Stimulated activated CD4-positive, alpha-beta T cell treated with anti-CD3 and anti-CD28 coated beads, Interleukin-1b, Interleukin-23, amount 100 ng/mL, for 48 hours (primary cell): ENCODE data around the gene DNMT1.
"Not testable (repeated sequence)": the region's sequence is repeated elsewhere in the genome, so short reads cannot be mapped to it uniquely, and the experiment has no call there.

Experiments used
- DNase-seq: peaks from one replicate; pipeline ENCODE4 v3.0.0-alpha.2; 2020

The DNMT1 gene

DNA sequence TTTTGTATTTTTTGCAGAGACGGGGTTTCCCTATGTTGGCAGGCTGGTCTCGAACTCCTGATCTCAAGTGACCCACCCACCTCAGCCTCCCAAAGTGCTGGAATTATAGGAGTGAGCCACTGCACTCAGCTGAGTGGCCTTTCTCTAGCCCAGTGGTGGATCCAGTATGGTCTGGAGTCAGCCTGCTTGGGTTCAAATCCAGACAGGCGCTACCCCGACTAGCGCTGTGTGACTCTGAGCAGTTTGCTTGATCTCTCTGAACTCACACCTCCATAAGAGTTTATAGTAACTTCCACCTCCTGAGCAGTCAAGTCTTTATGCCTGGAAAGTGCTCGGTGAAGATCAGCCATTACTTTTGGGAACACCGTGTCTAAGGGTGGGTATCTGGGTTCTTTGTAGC is 25.9 kb upstream of the DNMT1 start:
- no peak for DNase-seq

DNA sequence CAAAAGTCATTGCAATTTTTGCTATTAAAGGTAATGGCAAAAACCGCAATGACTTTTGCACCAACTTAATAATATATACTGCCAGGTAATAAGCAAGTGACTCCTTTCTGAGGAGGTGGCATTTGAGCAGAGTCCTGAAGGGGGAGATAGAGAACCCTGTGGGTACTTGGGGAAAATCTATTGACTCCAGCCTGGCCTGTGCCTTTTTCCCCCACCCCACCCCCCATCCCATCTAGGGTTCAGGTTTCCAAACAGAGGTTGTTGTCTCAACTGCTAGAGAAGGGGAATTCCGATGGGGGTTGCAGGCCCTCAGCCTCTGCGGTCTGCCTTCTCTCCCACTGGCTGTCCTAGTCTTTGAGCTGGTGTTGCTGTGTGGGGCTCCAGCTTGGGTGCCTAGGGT is 24.9 kb upstream of the DNMT1 start:
- DNase-seq, result no peak

DNA sequence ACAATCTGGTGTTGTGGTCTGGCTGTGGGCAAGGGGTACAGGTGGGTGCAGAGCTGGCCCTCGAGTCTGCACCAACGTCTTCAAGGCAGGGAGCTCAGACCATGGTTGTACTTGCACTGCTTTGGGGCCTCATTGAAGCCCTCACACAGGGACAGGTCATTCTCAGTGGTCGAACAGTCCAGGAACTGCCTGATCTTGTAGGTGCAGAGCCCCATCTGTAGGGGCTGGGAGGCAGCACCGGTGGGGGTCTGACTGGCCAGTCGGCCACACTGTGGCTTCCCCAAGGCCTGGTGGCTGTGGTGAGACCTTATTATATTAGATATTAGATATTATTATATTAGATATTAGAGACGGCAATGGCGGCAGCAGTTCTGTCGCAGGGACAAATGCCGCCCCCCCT is 22.3 kb upstream of the DNMT1 start:
- DNase-seq, result no peak

DNA sequence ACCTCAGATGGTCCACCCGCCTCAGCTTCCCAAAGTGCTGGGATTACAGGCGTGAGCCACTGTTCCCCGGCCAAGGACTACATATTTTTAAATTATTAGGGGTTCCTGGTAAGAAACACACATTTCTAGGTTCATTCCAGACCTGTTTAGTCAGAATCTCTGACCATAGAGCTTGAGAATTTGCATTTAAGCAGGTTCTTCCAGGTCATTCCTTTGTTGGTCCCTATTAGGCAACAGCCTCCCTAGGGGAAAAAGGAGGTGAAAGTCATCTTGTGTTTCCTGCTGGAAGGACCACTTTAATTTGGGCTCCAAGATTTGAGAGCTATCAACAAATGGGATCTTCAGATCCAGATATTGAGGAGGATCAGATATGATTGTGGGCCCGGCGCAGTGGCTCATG is 20.0 kb upstream of the DNMT1 start:
- no peak for DNase-seq

DNA sequence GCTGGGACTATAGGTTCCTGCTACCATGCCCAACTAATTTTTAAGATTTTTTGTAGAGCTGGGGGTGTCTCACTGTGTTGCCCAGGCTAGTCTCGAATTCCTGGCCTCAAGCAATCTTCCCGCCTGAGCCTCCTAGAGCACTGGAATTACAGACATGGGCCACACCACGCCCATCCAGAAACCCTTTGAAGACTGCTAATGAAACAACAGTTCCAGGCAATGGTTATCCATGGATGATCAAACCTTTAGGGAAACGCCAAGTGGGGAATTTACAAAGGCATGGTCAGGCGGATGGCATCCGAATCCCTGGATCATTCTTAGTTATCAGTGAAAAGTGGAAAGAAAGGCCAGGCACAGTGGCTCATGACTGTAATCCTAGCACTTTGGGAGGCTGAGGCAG is 16.9 kb upstream of the DNMT1 start:
- DNase-seq, result no peak

DNA sequence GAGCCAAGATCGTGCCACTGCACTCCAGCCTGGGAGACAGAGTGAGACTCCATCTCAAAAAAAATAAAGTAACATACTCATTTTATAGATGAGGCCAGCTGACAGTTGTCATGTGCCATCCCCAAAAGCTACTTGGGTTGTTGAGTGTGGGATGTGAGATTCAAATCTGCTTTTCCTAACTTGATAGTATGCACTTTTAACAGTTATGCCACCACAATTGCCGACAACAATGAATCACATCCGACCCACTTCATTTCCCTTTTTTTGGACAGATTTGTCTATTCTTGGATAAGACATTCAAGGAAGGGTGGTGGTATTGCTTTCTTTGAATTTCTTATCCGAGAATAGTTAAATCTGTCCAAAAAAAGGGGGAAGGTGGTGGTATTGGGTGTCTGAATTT is 16.3 kb upstream of the DNMT1 start:
- DNase-seq, result no peak

DNA sequence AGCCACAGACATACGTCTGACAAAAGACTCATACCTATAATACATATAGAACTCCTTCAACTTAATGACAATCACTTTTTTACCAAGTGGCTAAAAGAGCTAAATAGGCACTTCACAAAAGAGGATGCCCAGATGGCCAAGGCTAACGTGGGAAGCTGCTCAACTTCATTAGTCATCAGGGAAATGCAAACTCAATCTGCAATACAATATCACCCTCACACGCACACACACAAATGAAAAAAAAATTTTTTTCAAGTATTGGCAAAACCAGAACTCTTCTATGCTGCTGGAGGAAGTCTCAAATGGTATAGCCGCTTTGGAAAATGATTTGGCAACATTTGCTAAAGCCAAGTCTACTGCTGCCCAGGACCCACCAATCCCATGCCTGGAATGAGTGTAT is 14.6 kb upstream of the DNMT1 start:
- no peak for DNase-seq

DNA sequence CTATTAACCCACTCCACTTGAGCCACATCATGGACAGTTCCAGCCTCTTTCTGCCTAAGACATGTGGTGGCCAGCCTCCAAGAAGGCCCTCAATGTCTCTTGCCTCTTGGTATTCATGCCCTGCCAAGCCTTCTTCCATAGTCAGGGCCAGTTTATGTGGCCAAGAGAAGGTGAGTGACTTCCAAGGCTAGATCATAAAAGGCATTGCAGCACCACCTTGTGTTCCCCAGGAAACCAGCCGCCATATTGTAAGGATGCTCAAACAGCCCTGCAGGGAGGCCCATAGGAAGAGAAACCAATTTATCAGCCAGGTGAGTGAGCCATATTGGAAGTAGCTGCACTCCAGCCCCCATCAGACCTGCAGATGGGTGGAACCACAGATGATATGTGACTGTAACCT is 12.3 kb upstream of the DNMT1 start:
- DNase-seq, result no peak

DNA sequence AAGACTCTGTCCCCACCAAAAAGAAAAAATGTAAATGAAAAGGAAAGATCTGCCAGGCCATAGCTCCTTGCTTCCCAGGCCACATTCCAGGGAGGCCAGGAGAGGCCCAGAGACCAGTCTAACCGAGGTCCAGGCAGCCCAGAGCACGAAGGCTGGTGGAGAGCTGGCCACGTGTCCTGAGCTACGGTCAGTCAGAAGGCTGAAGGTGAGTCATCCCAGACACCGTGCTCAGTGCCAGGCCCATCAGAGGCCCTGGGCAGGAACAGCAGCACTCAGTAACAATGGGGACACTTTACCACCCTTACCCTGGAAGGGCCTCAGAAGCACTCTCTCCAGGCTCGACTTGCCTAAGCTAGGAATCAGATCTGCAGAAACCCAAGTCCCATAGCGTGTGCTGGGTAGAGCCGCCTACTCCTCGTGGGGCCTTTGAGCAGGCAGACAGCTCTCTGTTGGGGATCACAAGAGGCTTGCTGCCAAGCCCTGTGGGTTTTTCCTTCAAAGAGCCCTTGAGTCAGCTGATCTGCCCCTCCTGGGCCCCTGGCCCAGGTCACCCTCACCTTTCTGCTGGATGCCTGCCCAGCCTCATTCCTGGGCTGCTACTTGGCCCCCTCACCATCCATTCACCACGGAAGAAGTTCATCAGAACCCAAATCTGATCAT is 11.6 kb upstream of the DNMT1 start:
- no peak for DNase-seq

DNA sequence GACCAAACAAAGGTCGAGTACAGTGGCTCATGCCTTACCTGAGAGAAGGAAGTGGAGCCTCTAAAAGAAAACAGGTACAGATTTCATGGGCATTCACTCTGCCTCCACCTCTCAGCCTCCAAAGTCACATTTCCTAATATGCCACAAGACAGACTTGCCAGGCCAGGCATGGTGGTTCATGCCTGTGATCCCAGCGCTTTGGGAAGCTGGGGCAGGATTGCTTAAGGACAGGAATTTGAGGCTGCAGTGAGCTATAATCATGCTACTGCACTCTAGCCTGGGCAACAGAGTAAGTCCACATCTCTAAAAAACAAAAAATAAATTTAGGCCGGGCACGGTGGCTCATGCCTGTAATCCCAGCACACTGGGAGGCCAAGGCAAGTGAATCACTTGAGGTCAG is 10.9 kb upstream of the DNMT1 start:
- no peak for DNase-seq

DNA sequence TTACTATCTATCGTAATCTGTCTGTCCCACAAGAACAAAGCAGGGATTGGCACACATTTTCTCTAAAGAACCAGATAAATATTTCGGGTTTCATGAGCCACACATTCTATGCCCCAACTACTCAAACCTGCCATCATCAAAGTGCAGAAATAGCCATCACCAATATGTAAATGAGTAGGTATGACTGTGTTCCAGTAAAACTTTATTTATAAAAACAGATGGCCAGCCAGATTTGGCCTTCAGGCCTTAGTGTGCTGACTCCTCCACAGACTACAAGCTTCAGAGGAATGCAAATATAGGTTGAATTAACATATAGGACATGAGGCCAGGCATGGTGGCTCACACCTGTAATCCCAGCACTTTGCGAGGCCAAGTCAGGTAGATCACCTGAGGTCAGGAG is 8.9 kb upstream of the DNMT1 start:
- no peak for DNase-seq

DNA sequence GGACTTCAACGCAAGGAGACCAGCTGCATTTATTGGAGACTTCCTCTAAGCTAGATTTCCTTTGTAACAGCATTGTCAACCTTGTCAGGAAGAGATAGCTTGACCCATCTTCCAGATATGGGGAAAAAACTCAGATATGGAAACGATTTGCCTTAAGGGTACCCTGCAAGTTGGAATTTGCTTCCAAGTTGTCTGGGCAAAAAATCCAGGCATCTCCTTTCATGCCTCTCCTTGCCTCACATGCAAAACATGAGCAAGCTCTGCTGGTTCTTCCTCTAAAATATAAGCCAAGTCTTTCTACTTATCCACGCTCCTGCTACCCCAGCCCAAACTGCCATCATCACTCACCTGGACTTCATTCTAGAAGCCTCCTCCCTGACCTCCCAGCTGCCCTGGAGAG is 6.4 kb upstream of the DNMT1 start:
- no peak for DNase-seq

DNA sequence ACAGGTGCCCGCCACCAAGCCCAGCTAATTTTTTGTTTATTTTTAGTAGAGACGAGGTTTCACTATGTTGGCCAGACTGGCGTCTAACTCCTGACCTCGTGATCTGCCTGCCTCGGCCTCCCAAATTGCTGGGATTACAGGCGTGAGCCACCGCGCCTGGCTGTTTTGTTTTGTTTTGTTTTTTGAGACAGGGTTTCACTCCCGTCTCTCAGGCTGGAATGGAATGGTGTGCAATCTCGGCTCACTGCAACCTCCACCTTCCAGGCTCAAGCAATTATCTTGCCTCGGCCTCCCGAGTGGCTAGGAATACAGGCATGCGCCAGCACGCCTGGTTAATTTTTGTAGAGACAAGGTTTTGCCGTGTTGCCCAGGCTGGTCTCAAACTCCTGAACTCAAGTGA is 5.3 kb upstream of the DNMT1 start:
- DNase-seq, result not testable (repeated sequence)

DNA sequence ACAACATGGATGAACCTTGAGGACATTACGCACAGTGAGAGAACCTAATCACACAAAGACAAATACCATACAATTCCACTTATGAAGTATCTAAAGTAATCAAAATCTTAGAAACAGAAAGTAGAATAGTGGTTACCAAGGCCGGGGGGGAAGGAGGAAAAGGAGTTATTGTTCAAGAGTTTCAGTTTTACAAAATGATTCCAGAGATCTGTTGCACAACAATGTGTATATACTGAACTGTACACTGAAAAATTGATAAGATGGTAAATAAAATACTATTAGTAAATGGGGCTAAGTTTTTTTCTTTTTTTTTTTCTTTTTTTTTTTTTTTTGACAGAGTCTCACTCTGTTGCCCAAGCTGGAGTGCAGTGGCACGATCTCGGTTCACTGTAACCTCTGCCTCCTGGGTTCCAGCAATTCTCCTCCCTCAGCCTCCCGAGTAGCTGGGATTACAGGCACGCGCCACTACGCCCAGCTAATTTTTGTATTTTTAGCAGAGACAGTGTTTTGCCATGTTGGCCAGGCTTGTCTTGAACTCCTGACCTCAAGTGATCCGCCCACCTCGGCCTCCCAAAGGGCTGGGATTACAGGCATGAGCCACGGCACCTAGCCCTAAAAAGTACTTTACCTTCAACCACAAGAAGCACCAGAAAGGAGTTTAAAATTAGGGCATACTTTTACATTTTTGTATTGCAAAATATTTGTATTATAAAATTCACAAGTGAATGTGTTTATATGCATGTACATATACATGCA is 4.3 kb upstream of the DNMT1 start:
- not testable (repeated sequence) for DNase-seq

DNA sequence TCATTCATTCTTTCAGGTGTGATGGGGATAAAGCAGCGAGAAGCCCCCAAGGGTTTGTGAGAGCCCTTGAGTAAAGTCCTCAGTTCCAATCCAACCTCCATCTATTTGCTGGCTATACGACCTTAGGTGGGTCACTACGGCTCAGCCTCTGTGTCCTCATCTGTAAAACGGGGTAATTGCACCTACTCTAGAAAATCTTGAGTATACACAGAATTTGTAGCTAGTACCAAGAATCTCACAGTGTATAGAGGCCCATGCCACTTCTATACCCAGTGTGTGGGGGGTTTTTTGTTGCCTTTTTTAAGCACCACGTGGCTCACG is 406 bp upstream of the DNMT1 start:
- DNase-seq, result no peak

DNA sequence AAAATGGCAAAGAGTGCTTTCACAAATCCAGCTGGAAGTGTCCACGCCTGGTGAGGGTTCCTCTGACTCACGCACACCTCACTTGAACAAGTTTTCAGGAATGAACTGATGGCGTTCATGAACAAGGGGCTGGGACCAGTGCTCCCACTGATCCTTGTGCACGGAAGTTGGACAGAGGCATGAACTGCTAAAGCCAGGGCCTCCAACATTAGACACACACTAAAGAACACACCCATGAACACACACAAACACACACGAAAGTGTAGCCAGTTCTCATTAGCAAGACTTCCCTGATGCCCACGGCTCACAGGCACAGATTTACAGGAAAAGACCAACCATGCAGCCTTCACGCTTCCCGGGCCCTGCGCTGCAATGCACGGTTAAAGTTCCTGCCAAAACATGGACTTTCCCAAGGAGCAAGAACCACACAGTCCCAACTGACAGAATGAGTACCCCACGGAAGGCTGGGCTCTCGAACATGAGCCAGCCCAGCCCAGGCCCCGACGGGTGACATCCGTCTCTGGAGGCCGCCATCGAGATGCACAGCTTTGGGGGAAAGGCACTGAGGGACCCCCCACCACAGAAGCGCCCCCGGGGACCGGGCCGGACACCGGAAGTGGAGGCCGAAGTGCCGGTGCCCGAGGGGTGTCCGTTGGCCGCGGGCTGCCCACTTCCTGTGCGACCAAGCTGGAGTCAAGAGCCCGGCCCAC is 808 bp downstream of the DNMT1 start:
- DNase-seq, result no peak

DNA sequence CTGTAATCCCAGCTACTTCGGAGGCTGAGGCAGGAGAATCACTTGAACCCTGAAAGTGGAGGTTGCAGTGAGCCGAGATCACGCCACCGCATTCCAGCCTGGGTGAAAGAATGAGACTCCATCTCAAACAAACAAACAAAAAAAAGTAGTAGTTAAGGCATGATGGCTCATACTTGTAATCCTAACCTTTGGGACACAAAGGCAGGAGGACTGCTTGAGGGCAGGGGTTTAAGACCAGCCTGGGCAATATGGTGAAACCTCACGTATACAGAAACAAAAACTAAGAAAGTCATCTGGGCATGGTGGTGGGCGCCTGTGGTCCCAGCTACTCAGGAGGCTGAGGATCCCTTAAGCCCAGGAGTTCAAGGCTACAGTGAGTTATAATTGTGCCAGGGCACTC is 1.8 kb downstream of the DNMT1 start:
- DNase-seq, result no peak

DNA sequence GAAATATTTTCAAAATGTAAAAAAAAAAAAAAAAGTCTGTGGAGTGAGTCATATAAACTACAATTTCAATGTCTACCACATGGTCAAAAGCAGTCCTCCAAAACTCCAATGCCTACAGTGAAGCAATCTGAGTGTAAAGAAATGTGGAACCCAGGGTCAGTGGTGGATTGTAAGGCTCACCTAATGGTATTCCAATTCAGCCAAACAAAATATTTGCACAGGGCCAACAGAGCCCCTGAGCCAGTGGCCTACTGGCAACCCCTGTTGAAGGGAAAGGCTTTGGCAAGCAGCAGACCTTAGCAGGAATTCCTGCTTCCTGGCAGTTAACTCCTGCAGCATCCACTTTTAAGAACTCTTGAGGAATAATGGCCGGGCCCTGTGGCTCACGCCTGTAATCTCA is 3.4 kb downstream of the DNMT1 start:
- DNase-seq, result no peak

DNA sequence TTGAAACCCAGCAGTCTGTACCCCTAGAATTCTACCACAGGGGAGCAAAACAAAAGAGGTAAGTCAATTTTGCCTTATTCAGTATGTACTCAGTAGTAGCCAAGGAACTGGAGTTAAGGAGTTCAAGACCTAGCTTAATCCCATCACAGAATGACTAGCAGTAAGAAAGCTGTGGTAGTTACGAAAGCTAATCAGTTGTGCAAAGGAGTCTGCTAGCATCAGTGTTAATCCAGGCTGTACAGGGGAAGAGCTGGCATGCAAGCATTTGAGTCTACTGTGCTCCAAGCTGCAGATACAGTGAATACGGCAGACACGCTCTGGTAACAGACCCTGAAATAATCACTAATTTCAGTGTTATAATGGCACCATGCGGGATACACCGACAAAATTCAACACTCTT is 4.7 kb downstream of the DNMT1 start:
- no peak for DNase-seq

DNA sequence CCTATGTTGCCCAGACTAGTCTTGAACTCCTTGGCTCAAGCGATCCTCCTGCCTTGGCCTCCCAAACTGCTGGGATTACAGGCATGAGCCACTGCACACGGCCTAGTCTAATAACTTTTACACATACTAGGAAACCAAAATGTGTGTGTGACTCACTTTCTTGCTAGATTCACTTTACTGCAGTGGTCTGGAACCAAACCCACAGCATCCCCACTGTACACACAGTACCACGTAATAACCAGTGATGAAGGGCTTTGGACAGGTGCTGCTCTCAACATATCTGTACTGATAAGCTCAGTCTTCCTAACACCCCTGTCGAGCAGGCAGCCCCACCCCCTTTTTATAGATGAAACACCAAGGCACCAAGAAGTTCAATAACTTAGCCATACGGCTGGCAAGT is 5.1 kb downstream of the DNMT1 start:
- DNase-seq, result peak; percentile 39

DNA sequence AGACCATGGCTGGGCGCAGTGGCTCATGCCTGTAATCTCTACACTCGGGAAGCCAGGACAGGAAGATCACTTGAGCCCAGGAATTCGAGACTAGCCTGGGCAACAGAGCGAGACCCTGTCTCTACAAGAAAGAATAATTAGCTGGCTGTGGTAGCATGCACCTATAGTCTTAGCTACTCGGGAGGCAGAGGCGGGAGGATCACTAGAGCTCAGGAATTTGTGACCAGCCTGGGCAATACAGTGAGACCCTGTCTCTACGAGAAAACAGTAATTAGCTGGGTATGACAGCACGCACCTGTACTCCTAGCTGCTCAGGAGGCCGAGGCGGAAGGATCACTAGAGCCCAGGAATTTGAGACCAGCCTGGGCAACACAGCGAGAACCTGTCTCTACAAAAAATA is 7.4 kb downstream of the DNMT1 start:
- DNase-seq, result no peak

DNA sequence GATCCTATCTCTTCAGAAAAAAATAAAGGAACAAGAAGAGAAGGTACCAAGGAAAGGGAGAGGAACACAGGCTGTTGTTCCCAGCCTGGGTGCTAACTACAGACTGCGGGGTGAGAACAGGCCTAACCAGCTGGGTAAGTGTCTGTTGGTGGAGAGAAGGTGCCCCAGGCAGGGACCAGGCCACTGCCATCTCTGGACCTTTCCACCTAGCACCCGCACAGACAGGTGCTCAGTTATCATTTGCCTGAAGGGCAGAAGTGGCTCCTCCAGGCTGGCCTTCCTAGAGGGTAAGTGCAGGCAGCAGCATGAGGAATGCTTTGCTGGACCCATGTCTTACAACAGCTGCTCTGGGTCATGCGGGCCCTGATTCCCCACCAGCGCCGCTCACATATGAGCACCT is 10.1 kb downstream of the DNMT1 start:
- no peak for DNase-seq

DNA sequence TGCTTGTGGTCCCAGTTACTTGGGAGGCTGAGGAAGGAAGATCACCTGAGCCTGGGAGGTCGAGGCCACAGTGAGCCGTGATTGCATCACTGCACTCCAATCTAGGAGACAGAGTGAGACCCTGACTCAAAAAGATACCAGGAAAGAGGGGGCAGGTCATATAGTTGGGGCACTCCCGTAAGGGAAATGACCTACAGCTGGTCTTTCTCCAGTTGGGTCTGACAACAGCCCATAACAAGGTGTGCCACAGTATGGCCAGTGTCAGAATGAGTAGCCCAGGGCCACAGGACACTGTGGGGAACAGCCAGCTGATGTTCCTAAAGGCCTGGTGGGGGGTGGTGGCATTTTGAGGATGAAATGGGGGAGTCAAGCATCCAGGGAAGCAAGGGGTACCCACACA is 10.8 kb downstream of the DNMT1 start:
- no peak for DNase-seq

DNA sequence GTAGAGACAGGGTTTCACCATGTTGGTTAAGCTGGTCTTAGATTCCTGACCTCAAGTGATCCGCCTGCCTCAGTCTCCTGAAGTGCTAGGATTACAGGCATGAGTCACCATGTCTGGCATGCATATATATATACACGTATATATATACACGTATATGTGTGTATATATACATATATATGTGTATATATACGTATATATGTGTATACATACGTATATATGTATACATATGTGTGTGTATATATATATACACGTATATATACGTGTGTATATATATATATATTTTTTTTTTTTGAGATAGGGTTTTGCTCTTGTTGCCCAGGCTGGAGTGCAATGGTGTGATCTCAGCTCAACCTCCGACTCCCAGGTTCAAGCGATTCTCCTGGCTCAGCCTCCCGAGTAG is 11.9 kb downstream of the DNMT1 start:
- no peak for DNase-seq

DNA sequence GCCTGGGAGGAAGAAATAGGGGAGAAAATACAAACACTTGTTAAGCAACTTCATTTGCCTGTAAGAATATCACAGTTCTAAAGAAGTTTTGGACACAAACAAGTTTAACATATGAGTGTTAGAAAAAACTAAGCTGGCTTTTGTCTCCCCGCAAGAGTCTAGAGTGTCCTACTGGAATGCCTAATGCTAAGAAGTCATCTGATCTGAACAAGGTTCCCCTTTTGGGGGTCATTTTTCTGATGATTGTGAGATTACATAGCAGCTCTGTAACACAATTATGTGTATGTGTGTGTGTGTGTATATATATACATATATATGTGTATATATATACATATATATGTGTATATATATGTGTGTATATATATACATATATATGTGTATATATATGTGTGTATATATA is 12.7 kb downstream of the DNMT1 start:
- DNase-seq, result no peak
